SK-N-SH (cell line): ENCODE data around the gene ATP8A2.

ENCODE experiments used
- CTCF ChIP-seq: fragments of 200-600 bp; sonication (generic); IDR thresholded peaks from 2 replicates; pipeline ENCODE4 v1.6.1; 2017; ENCODE audit warnings: antibody characterized with exemption, mild to moderate bottlenecking, moderate library complexity
- ELF1 ChIP-seq: IDR thresholded peaks from 2 replicates; pipeline ENCODE4 v1.4.0; 2012
- FOXM1 ChIP-seq: IDR thresholded peaks from 2 replicates; pipeline ENCODE4 v1.4.0; 2012; ENCODE audit warnings: low read depth, mild to moderate bottlenecking
- NFIC ChIP-seq: IDR thresholded peaks from 2 replicates; pipeline ENCODE4 v1.4.0; 2012; ENCODE audit warnings: borderline replicate concordance
- PBX3 ChIP-seq: IDR thresholded peaks from 2 replicates; pipeline ENCODE4; 2012
- POLR2AphosphoS5 ChIP-seq: IDR thresholded peaks from 2 replicates; pipeline ENCODE4 v1.6.1; 2012; ENCODE audit warnings: low read depth, low read length
- RAD21 ChIP-seq: IDR thresholded peaks from 2 replicates; pipeline ENCODE4 v1.6.1; 2012; ENCODE audit warnings: mild to moderate bottlenecking, low read length
- RCOR1 ChIP-seq: fragments of 150-350 bp; IDR thresholded peaks from 2 replicates; pipeline ENCODE4 v1.6.1; 2017; ENCODE audit warnings: antibody characterized with exemption, low read length
- USF1 ChIP-seq: IDR thresholded peaks from 2 replicates; pipeline ENCODE4 v1.4.0; 2012; ENCODE audit warnings: low read depth, borderline replicate concordance
- YY1 ChIP-seq: IDR thresholded peaks from 2 replicates; pipeline ENCODE4 v1.4.0; 2012; ENCODE audit warnings: low read depth, mild to moderate bottlenecking
- TF ChIP-seq, protein P1 (sequence below): IDR thresholded peaks from 2 replicates; pipeline ENCODE4 v1.4.0; 2012; ENCODE audit warnings: low read depth, borderline replicate concordance
- TF ChIP-seq, protein P2 (sequence below): fragments of 150-350 bp; IDR thresholded peaks from 2 replicates; pipeline ENCODE4 v1.6.1; 2016; ENCODE audit warnings: mild to moderate bottlenecking, low read depth, low read length

DNA sequence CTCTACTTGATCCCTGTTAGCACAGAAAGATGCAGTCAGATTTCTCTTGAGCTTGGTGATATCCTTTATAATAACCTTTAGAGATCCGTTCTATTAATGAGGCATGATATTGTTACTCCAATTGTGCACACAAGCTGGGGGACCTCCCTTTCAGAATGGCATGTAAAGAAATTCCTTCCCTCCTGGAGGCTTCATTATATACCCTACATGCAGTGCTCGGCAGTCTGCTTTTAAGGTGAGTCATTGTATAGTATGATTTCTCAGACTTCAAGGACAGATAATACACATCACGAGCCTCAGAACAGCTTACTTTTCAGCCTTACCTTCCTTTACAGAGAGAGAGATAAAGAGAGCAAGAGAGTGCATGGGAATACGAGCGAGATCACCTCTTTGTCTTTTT is 261.3 kb downstream of the ATP8A2 start:
- TF ChIP-seq CTCF: no peak
- TF ChIP-seq POLR2AphosphoS5: no peak
- no peak for TF ChIP-seq FOXM1
- TF ChIP-seq RAD21: no peak
- TF ChIP-seq RCOR1: no peak
- TF ChIP-seq, protein P1, sequence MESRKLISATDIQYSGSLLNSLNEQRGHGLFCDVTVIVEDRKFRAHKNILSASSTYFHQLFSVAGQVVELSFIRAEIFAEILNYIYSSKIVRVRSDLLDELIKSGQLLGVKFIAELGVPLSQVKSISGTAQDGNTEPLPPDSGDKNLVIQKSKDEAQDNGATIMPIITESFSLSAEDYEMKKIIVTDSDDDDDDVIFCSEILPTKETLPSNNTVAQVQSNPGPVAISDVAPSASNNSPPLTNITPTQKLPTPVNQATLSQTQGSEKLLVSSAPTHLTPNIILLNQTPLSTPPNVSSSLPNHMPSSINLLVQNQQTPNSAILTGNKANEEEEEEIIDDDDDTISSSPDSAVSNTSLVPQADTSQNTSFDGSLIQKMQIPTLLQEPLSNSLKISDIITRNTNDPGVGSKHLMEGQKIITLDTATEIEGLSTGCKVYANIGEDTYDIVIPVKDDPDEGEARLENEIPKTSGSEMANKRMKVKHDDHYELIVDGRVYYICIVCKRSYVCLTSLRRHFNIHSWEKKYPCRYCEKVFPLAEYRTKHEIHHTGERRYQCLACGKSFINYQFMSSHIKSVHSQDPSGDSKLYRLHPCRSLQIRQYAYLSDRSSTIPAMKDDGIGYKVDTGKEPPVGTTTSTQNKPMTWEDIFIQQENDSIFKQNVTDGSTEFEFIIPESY: no peak
- no peak for TF ChIP-seq NFIC
- TF ChIP-seq, protein P2, sequence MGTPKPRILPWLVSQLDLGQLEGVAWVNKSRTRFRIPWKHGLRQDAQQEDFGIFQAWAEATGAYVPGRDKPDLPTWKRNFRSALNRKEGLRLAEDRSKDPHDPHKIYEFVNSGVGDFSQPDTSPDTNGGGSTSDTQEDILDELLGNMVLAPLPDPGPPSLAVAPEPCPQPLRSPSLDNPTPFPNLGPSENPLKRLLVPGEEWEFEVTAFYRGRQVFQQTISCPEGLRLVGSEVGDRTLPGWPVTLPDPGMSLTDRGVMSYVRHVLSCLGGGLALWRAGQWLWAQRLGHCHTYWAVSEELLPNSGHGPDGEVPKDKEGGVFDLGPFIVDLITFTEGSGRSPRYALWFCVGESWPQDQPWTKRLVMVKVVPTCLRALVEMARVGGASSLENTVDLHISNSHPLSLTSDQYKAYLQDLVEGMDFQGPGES: no peak
- TF ChIP-seq USF1: no peak
- no peak for TF ChIP-seq PBX3
- TF ChIP-seq ELF1: no peak
- no peak for TF ChIP-seq YY1
